DMS53 (cell line): ENCODE results near the gene CFAP57.

Source experiments
- DNase-seq: peaks from one replicate; lab custom pipeline; 2025; lab: John Stamatoyannopoulos, UW

CFAP57 gene

DNA sequence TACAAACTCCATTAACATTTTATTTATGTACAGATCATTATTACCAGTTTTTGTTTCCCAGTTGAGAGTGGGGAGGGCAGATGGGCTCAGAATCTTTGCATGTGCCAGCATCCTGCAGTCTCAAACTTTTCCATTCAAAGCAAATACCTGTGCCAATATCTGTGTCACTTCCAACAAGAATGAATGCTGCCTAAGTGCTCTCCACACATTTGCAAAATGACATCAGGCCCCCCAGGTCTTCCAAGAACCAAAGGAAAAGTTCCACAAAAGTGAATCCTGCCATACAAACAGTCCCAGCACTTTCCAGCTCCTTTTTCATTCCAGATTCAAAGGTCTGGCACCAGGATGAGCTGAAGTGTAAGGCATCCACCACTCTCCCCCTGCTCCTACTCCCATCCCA, 127.0 kb downstream of the CFAP57 start:
- no peak for DNase-seq

DNA sequence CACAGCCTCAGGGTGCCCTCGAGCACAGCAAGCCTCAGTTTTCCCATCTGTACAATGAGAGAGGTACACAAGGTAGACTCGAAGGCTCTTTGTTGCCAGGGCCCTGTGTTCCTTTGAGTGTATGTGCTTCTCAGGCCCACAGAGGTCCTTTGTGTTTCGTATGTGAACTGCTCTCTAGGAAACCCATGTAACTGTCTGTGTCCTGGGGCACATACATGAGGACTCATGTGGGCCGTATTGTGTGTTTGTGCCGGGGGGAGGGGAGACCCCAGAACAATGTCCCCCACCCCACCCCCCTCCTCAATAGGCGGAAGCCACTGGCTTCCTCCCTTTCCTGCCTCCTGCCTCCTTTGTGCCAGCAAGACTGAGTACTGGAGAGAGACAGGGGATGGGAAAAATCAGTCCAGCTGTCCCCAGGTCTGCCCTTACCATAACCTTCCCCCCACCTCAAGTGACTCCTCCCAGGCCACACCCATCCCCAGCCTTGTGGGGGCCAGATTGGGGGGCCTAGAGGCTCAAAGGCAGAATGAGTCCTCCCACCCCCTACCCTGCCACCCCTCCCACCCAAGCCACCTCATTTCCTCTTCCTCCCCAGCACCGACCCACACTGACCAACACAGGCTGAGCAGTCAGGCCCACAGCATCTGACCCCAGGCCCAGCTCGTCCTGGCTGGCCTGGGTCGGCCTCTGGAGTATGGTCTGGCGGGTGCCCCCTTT, 128.4 kb downstream of the CFAP57 start, which contains the start of gene TIE1:
TIE1 (plus strand) TSS at position 605 of the 717 bp plus-strand sequence; CDS start at position 695, 90 bp downstream.
- no peak for DNase-seq

DNA sequence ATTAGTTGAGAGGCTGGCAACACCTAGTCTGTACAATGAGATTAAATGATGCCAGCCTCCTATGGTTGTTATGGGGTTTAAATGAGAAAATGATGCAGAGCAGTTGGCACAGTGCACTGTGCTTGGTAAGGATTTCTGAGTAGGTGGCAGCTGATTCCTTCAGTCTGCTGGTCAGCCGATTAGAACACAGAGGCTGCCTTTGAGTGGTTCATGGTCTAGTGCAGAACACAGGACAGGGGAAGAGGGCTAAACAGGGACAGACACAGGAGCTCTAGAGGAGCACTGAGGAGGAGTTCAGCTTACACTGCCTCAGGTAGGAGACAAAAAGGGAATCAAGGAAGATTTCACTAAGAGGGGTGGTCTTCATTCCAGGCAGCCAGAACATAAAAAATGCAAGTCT, 130.1 kb downstream of the CFAP57 start:
- no peak for DNase-seq

DNA sequence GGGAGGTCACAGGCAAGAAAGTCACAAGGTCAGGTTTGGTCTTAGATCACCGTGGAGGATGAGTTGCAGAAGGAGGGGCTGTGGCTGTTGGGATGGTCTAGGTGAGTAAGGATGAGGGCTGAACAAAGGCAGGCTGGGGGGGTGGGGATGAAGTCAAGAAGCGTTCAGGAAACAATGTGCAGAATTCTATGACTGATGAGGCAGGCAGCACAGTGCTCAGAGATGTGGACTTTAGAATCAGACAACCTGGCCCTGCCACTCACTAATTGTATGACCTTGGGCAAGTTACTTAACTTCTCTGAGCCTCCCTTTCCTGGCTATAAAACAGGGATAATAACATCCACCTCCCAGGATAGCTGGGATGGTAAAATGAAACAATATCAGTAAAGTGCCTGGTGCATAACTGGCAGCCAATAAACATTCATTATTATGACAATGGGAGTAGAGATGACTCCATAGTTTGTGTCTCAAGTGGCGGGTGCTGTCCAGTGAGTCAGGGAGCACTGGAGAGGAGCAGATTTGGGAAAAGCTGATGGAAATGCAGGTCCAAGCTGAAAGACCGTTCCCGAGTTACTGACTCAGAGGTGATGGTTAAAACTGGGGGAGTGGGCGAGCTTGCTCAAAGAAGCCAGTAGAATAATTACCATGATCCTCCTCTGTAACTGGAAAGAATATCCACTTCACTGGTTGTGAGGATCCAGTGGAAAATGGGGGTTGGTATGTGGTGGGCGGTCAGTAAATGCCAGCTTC, 130.8 kb downstream of the CFAP57 start:
- DNase-seq, result no peak

DNA sequence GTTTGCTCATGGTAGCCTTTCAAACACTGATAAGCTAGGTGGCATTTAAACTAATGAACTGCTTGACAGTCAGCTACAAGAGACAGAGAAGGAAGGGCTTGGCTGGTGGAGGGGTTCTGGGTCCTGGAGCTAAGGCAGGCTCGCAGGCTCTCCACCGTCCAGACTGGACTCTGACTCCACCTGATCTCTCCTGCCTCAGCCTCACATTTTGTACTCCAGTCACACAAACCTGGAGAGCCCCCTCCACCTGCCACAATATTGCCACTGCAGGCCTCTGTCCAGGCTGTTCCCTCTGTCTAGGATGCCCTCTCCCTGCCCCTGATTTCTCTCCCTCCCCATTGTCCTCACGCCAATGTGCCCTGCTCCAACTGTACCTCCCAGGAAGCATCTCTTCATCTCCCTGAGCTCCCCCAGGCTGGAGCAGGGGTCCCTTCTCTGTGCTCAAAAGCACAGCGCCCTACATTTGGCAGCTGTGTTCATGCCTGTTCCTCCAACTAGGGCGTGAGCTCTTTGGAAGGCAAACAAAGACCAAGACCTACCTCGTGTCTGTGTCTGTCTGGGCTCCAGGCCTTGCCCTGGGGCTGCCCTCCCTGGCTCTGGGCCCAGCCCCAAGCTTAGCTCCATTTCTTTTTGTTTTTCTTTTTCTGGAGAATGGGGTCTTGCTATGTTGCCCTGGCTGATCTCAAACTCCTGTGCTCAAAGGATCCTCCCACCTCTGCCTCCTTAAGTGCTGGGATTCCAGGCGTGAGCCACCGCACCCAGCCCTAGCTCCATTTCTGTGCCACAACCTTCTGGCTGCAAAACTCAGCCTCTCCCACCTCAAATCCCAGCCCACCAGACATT, 131.6 kb downstream of the CFAP57 start:
- DNase-seq, result no peak
